Panc1 (cell line): ENCODE data around the gene TMEM187.

Experiments
- POLR2AphosphoS5 ChIP-seq: IDR thresholded peaks from 2 replicates; pipeline ENCODE4 v1.6.1; 2012; ENCODE audit warnings: mild to moderate bottlenecking, low read depth, low read length, moderate library complexity
- TF ChIP-seq, protein P1 (sequence below): fragments of 450-650 bp; IDR thresholded peaks from 2 replicates; pipeline ENCODE4 v1.5.1; 2017; ENCODE audit warnings: mild to moderate bottlenecking

DNA sequence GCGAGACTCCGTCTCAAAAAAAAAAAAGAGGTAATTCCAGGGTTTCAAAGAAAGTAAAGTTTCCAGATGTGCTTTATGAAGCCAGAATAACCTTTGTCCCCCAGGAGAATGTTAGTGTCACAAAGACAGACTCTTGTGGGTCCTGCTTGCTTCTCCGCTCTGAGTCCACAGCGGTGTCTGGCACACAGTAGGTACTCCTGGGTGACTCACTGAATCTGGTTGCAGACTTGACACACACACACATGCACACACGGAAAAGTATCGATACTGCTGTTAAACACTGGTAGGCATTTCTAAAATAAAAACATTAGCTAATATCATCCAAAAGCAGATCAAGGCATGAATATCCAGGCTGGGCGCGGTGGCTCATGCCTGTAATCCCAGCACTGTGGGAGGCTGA, 22.9 kb downstream of the TMEM187 start:
- TF ChIP-seq, protein P1, sequence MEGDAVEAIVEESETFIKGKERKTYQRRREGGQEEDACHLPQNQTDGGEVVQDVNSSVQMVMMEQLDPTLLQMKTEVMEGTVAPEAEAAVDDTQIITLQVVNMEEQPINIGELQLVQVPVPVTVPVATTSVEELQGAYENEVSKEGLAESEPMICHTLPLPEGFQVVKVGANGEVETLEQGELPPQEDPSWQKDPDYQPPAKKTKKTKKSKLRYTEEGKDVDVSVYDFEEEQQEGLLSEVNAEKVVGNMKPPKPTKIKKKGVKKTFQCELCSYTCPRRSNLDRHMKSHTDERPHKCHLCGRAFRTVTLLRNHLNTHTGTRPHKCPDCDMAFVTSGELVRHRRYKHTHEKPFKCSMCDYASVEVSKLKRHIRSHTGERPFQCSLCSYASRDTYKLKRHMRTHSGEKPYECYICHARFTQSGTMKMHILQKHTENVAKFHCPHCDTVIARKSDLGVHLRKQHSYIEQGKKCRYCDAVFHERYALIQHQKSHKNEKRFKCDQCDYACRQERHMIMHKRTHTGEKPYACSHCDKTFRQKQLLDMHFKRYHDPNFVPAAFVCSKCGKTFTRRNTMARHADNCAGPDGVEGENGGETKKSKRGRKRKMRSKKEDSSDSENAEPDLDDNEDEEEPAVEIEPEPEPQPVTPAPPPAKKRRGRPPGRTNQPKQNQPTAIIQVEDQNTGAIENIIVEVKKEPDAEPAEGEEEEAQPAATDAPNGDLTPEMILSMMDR: no peak
- no peak for TF ChIP-seq POLR2AphosphoS5
